HG02642 (cell line): ENCODE results near the gene PDE4B.
A peak's percentile ranks its signal among the peaks of the same experiment; 100 is the strongest.
"Not testable (repeated sequence)": the region's sequence is repeated elsewhere in the genome, so short reads cannot be mapped to it uniquely, and the experiment has no call there.

Experiments used
- ATAC-seq: cut with Tn5 transposase; IDR thresholded peaks from one replicate; pipeline ENCODE4 v1.9.1; 2021; ENCODE audit warnings: mild to moderate bottlenecking; ENCODE audit not compliant: unreplicated experiment, poor library complexity

PDE4B gene

GRCh38 chr1:66316464-66317247 lies 524.0 kb downstream of the PDE4B start:
- ATAC-seq = no peak

- no peak for ATAC-seq
Measured at GRCh38 chr1:66317248-66317515, 524.5 kb downstream of the PDE4B start.

GRCh38 chr1:66320231-66320630 lies 527.5 kb downstream of the PDE4B start:
- ATAC-seq = no peak

GRCh38 chr1:66322462-66322861 lies 529.8 kb downstream of the PDE4B start:
- ATAC-seq = not testable (repeated sequence)

- ATAC-seq = no peak
Measured at GRCh38 chr1:66323958-66324625, 531.4 kb downstream of the PDE4B start.

- no peak for ATAC-seq
Measured at GRCh38 chr1:66325594-66326380, 533.1 kb downstream of the PDE4B start.

- no peak for ATAC-seq
Measured at GRCh38 chr1:66326867-66327266, 534.2 kb downstream of the PDE4B start.

GRCh38 chr1:66327588-66327987 lies 534.9 kb downstream of the PDE4B start:
- no peak for ATAC-seq

- no peak for ATAC-seq
Measured at GRCh38 chr1:66328896-66329295, 536.2 kb downstream of the PDE4B start.

- no peak for ATAC-seq
Measured at GRCh38 chr1:66330722-66331141, 538.0 kb downstream of the PDE4B start.

GRCh38 chr1:66331658-66332547 lies 539.2 kb downstream of the PDE4B start:
- ATAC-seq = peak; percentile 23

GRCh38 chr1:66332548-66332901 lies 539.8 kb downstream of the PDE4B start:
- peak; percentile 0 for ATAC-seq

- ATAC-seq = no peak
Measured at GRCh38 chr1:66333466-66334199, 540.9 kb downstream of the PDE4B start.

- ATAC-seq = no peak
Measured at GRCh38 chr1:66334318-66334717, 541.6 kb downstream of the PDE4B start.

- no peak for ATAC-seq
Measured at GRCh38 chr1:66335125-66335524, 542.4 kb downstream of the PDE4B start.

- peak; percentile 85 for ATAC-seq
Measured at GRCh38 chr1:66335859-66336640, 543.4 kb downstream of the PDE4B start.

GRCh38 chr1:66336641-66336990 lies 543.9 kb downstream of the PDE4B start:
- ATAC-seq = no peak

GRCh38 chr1:66337249-66337648 lies 544.6 kb downstream of the PDE4B start:
- no peak for ATAC-seq

- ATAC-seq = no peak
Measured at GRCh38 chr1:66339944-66340343, 547.2 kb downstream of the PDE4B start.
